ENCODE measurements around the gene IDH3B.
"Not testable (repeated sequence)": the region's sequence is repeated elsewhere in the genome, so short reads cannot be mapped to it uniquely, and the experiment has no call there.

IDH3B gene

GRCh38 chr20:2694008-2694471 lies 30.0 kb upstream of the IDH3B start:
- DNase-seq: no peak

- peak; percentile 49 for DNase-seq
Observed at GRCh38 chr20:2693286-2694007, 29.4 kb upstream of the IDH3B start.

- DNase-seq: no peak
Observed at GRCh38 chr20:2692886-2693285, 28.9 kb upstream of the IDH3B start.

GRCh38 chr20:2692036-2692885 lies 28.2 kb upstream of the IDH3B start, which contains the start of gene EBF4:
TSS of gene EBF4 (plus strand) at chr20:2692780. CDS start at chr20:2693646, 866 bp downstream.
- peak; percentile 34 for DNase-seq

DNA sequence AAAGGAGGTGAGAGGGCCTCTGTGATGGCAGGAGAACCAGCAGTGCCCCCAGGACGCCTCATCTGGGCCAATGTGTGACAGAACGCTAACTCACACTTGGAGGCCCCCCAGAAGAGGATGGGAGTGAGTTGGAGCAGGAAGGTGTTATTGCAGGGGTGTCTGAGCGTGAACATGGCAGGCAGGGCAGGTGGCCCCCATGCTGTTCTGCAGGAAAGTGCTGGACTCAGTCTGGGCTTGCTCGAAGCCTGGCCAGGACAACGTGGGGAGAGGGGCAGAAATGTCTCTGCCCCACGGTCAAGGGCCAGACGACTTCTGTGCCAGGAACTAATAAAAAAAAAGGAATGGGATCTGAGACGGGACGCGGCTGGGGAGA lies 27.6 kb upstream of the IDH3B start:
- no peak for DNase-seq

DNA sequence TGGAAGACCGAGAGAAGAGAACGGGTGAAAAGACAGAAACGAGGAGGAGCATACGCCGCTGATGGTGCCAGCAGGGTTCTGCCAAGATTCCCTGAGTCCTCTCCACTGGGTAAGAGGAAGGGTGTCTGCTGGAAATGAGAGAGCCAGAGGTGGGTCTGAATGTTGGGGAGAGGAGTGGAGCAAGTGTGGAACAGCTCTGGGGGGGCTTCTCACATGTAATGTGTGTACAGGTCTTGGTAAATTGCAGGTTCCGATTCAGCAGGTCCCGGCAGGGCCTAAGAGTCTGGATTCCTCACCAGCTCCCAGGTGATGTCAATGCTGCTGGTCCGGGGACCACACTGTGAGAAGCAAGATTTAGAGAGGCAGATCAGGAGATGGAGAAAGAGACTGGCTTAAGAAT lies 27.1 kb upstream of the IDH3B start:
- no peak for DNase-seq

GRCh38 chr20:2690718-2691117 lies 26.7 kb upstream of the IDH3B start:
- DNase-seq: no peak

GRCh38 chr20:2690213-2690612 lies 26.2 kb upstream of the IDH3B start:
- DNase-seq: no peak

DNA sequence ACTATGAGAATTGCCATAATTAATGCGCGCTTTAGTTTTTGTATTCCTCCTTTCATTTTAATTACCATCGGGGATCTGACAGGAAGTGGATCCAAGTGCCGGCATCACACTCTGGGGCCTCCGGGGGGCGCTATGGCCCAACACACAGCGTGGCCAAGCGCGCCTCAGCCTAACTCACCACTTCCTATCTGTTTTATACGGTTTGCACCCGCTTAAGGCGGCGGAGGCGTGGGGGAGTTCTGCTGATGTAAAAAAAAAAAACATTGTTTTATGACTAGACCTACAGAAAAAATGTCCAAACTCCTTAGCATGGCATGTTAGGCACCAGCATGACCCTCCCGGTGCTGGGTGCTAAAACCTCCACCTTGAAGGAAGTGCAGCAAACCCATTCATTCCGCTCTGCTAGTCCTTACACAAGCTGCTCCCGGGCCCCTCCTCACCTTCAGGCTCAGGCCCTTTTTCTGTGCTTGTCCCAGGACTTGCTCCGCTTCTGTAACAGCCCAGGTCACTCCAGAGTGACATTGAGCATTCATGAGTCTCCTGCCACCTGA lies 24.1 kb upstream of the IDH3B start:
- peak; percentile 76 for DNase-seq

DNA sequence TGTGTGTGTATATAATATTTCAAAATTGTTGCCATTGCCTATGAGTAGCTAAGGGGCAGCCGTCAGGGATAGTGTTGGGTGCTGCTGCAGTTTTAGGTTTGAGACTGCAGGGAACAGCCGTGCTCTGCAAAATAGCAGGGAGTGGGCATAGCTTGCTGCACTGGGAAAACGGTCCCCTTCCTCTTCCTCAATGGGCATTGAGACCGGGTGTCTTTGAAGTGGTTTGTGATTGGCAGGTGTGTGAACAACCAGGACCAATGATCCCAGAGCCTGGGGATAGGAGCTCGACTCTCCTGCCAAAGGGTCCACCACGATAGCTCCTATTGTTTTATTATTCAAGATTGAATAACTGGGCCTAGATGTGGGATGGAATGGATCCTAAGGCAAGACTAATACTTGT lies 23.5 kb upstream of the IDH3B start:
- DNase-seq: no peak

DNA sequence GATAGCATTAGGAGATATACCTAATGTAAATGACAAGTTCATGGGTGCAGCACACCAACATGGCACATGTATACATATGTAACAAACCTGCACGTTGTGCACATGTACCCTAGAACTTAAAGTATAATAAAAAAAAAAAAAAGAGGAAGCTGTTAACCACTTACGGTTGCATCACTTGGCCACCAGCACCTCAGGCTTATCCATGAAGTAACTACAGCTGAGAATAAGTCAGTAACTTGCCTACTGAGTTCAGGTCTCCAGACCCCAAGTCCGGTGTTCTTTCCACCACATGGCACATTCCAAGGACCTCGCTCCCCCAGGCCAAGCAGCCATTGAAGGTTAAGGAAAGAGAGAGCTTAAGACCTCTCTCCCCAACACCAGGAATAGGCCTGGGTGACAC lies 20.8 kb upstream of the IDH3B start:
- DNase-seq: peak; percentile 19

- not testable (repeated sequence) for DNase-seq
Observed at GRCh38 chr20:2682040-2682439, 18.0 kb upstream of the IDH3B start.

DNA sequence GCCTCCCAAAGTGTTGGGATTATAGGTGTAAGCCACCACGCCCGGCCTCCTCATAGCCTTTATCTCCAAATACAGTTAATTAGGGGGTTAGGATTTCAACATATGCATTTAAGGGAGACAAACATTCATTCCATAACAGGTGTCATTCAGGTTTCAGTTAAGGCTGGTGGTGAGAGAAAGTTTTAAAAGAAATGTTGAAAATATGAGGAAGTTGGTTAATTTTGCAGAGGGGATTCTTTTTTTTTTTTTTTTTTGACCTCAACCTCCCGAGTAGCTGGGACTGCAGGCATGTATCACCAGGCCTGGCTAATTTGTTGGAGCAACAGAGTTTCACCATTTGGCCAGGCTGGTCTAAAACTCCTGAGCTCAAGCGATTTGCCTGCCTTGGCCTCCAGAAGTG lies 16.0 kb upstream of the IDH3B start:
- no peak for DNase-seq

DNA sequence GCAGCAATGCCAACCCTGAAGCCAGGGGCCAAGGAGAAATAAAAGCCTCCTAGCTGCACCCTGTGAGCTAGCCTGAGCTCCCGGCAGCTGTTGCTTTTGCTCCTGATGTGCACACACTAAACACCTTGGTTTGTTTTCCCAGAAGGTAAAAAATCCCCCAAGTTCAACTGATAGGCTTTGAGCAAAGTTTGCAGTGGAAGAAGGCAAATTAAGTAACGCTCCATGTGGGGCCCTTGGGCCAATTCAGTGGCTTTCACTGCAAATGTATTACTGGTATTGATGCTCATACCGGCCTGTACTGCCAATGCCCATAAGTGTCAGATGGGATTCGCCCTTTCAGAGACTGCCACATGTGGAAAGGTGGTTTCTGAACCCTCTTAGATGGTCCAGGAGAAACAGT lies 9.4 kb upstream of the IDH3B start:
- DNase-seq: no peak

DNA sequence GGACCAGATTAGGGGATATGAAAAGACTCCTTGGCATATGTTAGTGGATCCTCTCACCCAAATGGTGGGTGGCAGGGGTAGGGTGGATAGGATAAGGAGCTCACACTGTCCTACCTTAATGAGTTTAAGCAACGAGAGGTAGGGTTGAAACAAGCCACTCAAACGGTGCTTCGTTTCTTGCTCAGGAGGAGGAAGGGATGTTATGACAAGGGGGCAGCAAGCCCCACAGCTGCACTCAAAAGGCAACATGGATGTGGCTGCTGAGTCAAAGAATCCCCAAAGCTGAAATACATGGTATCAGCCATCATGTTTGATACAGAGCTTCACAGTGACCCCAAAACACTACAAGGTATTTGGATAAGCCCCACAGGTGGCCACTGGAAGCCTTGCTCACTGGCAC lies 8.4 kb upstream of the IDH3B start:
- DNase-seq: no peak

DNA sequence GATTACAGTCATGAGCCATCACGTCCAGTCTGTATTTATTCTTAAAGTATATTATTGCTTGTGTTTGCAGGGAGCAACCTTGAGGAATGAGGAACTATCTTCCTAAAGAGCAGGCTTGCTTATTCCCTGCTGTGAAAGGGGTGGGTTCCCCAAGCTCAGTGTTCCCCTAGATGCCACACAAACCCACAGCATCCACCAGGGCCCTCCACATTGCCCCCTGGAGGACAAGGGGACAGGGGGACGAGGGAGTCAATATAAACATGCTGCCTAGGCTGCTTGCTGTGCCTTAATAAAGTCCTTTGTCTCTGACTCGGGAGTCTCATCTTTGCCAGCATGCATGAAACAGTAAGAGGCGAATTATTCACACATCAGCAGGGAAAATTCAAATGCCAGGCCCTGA lies 8.0 kb upstream of the IDH3B start:
- no peak for DNase-seq

DNA sequence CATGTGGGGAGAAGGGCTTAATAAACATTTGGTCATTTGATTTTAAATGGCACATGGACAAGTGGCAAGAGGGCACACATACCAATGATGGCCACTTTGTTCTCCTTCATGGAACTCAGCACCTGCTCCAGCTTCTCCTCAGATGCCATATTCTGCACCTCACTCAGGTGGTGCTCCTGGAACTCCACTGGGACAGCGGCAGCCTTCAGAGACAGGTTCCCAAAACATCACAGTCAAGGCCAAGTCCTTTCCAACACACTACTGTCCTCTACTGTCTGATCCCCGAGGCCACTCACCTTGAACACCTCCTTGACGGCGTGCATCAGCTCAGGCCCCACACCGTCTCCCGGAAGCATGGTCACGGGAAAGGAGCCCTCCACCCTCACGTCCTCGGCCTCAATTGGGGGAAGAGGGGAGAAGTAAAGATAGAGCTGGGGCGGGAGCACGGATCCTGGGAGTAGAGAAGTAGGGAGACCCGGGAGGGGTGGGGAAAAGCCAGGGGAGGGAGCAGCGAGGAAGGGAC lies 591 bp downstream of the IDH3B start:
- DNase-seq: no peak

- no peak for DNase-seq
Observed at GRCh38 chr20:2659547-2659946, 4.5 kb downstream of the IDH3B start.

GRCh38 chr20:2658414-2659354 lies 5.3 kb downstream of the IDH3B start:
- no peak for DNase-seq

GRCh38 chr20:2657674-2658073 lies 6.3 kb downstream of the IDH3B start:
- DNase-seq: no peak

DNA sequence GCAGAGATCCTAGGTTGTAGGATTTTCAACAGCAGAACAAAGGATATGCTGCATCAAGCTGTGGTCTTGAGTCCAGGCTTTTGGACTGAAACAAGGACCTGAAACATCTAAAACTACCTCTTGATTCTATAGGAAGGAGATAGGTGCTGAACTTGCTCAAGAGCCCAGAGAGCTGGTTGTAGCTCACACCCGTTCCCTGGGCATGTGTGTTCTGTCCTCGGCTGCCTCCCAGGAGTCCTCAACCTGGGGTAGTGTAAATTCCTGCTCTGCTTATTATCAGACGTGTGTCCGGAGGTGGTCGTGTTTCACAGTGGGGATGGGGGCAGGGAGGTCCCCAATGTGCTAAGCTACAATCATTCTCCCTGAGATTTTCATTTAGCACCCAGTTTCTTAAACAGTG lies 6.8 kb downstream of the IDH3B start:
- DNase-seq: no peak

GRCh38 chr20:2656471-2657117 lies 7.4 kb downstream of the IDH3B start:
- no peak for DNase-seq

All from CD4-positive, alpha-beta T cell treated with Interferon gamma for 1 hour (primary cell).